Esophagus squamous epithelium (tissue), 4 donors: ENCODE results near the gene ASCL5.

Source experiments
- POLR2A ChIP-seq, 4 donors: fragments of 450-650 bp; IDR thresholded peaks; one replicate each; pipeline ENCODE4 v1.6.1; 2017; ENCODE audit warnings: antibody characterized with exemption in 4 of 4, mild to moderate bottlenecking in 4 of 4, moderate library complexity in 3 of 4
- TF ChIP-seq, protein P1 (sequence below), 6 experiments: fragments of 450-650 bp in 4 of 6; fragments of 200-600 bp in 2 of 6; sonication (generic) in 2 of 6; IDR thresholded peaks; one replicate each; pipeline ENCODE4 v1.5.1; 2016 to 2019; ENCODE audit warnings: antibody characterized with exemption in 6 of 6, mild to moderate bottlenecking in 4 of 6, moderate library complexity in 4 of 6

DNA sequence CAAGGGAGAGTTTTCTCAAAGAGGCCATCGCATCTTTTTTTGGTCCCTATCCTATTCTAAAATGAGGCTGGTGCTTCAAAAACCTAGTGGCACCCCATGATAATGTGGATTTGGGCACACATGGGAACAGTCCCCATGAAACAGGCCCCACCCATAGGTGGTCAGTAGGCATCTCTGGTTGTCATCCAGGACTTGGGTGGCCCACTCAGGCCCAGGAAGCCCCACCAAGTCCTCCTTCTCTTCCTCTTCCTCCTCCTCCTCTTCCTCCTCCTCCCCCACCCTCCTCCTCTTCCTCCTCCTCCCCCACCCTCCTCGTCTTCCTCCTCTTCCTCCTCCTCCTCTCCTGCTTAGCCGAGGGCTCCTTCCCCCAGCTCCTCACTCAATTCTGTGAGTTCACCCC is 15.3 kb downstream of the ASCL5 start:
- TF ChIP-seq, protein P1, sequence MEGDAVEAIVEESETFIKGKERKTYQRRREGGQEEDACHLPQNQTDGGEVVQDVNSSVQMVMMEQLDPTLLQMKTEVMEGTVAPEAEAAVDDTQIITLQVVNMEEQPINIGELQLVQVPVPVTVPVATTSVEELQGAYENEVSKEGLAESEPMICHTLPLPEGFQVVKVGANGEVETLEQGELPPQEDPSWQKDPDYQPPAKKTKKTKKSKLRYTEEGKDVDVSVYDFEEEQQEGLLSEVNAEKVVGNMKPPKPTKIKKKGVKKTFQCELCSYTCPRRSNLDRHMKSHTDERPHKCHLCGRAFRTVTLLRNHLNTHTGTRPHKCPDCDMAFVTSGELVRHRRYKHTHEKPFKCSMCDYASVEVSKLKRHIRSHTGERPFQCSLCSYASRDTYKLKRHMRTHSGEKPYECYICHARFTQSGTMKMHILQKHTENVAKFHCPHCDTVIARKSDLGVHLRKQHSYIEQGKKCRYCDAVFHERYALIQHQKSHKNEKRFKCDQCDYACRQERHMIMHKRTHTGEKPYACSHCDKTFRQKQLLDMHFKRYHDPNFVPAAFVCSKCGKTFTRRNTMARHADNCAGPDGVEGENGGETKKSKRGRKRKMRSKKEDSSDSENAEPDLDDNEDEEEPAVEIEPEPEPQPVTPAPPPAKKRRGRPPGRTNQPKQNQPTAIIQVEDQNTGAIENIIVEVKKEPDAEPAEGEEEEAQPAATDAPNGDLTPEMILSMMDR (IDR thresholded peaks at IDR 0.05) = no peak
- TF ChIP-seq POLR2A (IDR thresholded peaks at IDR 0.05) = no peak
